ENCODE data around the gene XPC.

GRCh38 chr3:14117468-14118399, 60.7 kb downstream of the XPC start:
- TF ChIP-seq CTCF (IDR thresholded peaks at IDR 0.05): no peak
- no peak for TF ChIP-seq POLR2A (IDR thresholded peaks at IDR 0.05)
